ENCODE results near the gene BTN3A1.

Gene BTN3A1

GRCh38 chr6:26408828-26409730 lies 7.0 kb downstream of the BTN3A1 start:
- H3K9me3 ChIP-seq (ENCODE audit: control insufficient read depth, insufficient read depth, low read depth, low read length) = no peaks in the 10 kb centered on the region
- peaks cover 0 to 31% of the 10 kb centered on the region in 2 experiments; a peak in 1 of 3 replicates for H3K36me3 ChIP-seq (ENCODE audit: control insufficient read depth in 2 of 2, insufficient read depth in 1 of 2, low read length in 2 of 2)
- H3K4me1 ChIP-seq (ENCODE audit: control insufficient read depth, insufficient read depth, low read length) = no peaks in the 10 kb centered on the region
- POLR2A ChIA-PET = no interaction called here
- CTCF ChIA-PET = no interaction called here
- no peak overlapping the region for H3K4me3 ChIP-seq (ENCODE audit: low read depth, low read length)
- TF ChIP-seq, protein P1, sequence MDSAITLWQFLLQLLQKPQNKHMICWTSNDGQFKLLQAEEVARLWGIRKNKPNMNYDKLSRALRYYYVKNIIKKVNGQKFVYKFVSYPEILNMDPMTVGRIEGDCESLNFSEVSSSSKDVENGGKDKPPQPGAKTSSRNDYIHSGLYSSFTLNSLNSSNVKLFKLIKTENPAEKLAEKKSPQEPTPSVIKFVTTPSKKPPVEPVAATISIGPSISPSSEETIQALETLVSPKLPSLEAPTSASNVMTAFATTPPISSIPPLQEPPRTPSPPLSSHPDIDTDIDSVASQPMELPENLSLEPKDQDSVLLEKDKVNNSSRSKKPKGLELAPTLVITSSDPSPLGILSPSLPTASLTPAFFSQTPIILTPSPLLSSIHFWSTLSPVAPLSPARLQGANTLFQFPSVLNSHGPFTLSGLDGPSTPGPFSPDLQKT (IDR thresholded peaks at IDR 0.05; ENCODE audit: borderline replicate concordance, low read depth, low read length) = no peak
- TF ChIP-seq ZNF174 (tag by site-specific recombination; IDR thresholded peaks at IDR 0.05) (no peak), ZNF521 (tag by site-specific recombination; IDR thresholded peaks at IDR 0.05) (no peak), PRDM4 (tag by site-specific recombination; IDR thresholded peaks at IDR 0.05) (no peak), CTCF (tag by site-specific recombination; IDR thresholded peaks at IDR 0.05) (no peak), BCL11B (tag by site-specific recombination; IDR thresholded peaks at IDR 0.05; ENCODE audit: low read depth) (no peak), ZNF211 (tag by site-specific recombination; IDR thresholded peaks at IDR 0.05; ENCODE audit: low read depth) (no peak)
- H3K27ac ChIP-seq (ENCODE audit: extremely low read depth, low read depth, low read length) = no peak overlapping the region

DNA sequence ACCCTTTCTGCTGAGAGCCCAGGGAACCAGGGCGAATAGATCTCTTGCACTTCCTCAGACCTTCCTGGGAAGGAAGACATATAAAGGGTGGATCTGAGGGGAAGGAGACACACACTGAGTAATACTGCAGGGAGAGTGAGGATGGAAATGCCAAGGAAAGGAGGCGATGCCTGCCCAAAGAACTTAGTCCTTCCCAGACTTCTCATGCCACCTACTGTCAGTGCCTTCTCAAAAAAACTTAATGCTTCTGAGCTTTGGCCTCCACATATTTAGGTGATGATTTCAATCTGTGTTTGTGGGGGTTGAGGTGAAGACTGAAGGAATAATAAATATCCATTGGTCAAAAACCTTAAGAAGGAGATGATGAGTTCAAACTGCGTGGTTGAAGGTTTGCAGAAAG lies 9.7 kb downstream of the BTN3A1 start:
- Histone ChIP-seq H3K36me3 (ENCODE audit: control insufficient read depth in 2 of 2, insufficient read depth in 1 of 2, low read length in 2 of 2) (peaks cover 0 to 21% of the 10 kb centered on the region in 2 experiments; a peak in 1 of 3 replicates), H3K4me1 (ENCODE audit: control insufficient read depth, insufficient read depth, low read length) (no peaks in the 10 kb centered on the region), H3K27ac (ENCODE audit: extremely low read depth, low read depth, low read length) (no peak overlapping the region), H3K9me3 (ENCODE audit: control insufficient read depth, insufficient read depth, low read depth, low read length) (no peaks in the 10 kb centered on the region), H3K4me3 (ENCODE audit: low read depth, low read length) (no peak overlapping the region)
- TF ChIP-seq ZNF843 (tag by site-specific recombination; IDR thresholded peaks at IDR 0.05) = no peak
- no peak for TF ChIP-seq ZNF155 (tag by site-specific recombination; IDR thresholded peaks at IDR 0.05)
- no peak for TF ChIP-seq ZNF19 (tag by site-specific recombination; IDR thresholded peaks at IDR 0.05; ENCODE audit: low read depth)
- TF ChIP-seq ZNF16 (tag by site-specific recombination; IDR thresholded peaks at IDR 0.05; ENCODE audit: low read depth) = no peak
- TF ChIP-seq ZNF2 (tag by site-specific recombination; IDR thresholded peaks at IDR 0.05) = no peak
- TF ChIP-seq ZBTB1 (tag by site-specific recombination; IDR thresholded peaks at IDR 0.05) = no peak
- no peak for TF ChIP-seq ZNF121 (tag by site-specific recombination; IDR thresholded peaks at IDR 0.05)
- TF ChIP-seq GLIS2 (tag by site-specific recombination; IDR thresholded peaks at IDR 0.05) = no peak
- TF ChIP-seq ZNF133 (tag by site-specific recombination; IDR thresholded peaks at IDR 0.05) = no peak
- TF ChIP-seq ZNF501 (tag by site-specific recombination; IDR thresholded peaks at IDR 0.05) = no peak
- no peak for TF ChIP-seq ZNF830 (tag by site-specific recombination; IDR thresholded peaks at IDR 0.05; ENCODE audit: low read depth)
- TF ChIP-seq, protein P2, sequence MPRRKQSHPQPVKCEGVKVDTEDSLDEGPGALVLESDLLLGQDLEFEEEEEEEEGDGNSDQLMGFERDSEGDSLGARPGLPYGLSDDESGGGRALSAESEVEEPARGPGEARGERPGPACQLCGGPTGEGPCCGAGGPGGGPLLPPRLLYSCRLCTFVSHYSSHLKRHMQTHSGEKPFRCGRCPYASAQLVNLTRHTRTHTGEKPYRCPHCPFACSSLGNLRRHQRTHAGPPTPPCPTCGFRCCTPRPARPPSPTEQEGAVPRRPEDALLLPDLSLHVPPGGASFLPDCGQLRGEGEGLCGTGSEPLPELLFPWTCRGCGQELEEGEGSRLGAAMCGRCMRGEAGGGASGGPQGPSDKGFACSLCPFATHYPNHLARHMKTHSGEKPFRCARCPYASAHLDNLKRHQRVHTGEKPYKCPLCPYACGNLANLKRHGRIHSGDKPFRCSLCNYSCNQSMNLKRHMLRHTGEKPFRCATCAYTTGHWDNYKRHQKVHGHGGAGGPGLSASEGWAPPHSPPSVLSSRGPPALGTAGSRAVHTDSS (tag by site-specific recombination; IDR thresholded peaks at IDR 0.05) = no peak
- no peak for TF ChIP-seq ZSCAN18 (tag by site-specific recombination; IDR thresholded peaks at IDR 0.05)
- no peak for TF ChIP-seq ZNF311 (tag by site-specific recombination; IDR thresholded peaks at IDR 0.05; ENCODE audit: borderline replicate concordance)
- CTCF ChIA-PET = interaction anchor here (0.6 to 0.7 kb wide), 4 partner anchors 27 to 94 kb away, joined by 3 read pairs; no protein-coding TSS in a partner anchor
- POLR2A ChIA-PET = no interaction called here
